SU-DHL-6 (cell line): ENCODE data around the gene GPR26.

Experiments used
- H2AFZ ChIP-seq: fragments of 200-600 bp; sonication (generic); 2 replicates; pipeline ENCODE4 v1.6.1; 2014; ENCODE audit warnings: low read depth, mild to moderate bottlenecking, moderate library complexity, mixed read lengths, antibody characterized with exemption, low read length; ENCODE audit not compliant: severe bottlenecking
- H3F3A ChIP-seq: fragments of 200-600 bp; shearing (Covaris generic); 2 replicates; pipeline ENCODE4 v1.6.0; 2016; ENCODE audit warnings: antibody characterized with exemption, mild to moderate bottlenecking; ENCODE audit not compliant: insufficient read depth
- H3K27ac ChIP-seq: fragments of 200-600 bp; sonication (generic); 2 replicates; pipeline ENCODE4 v1.5.1; 2016; ENCODE audit warnings: low read depth, mild to moderate bottlenecking, low read length, moderate library complexity, mixed read lengths
- H3K27me3 ChIP-seq: fragments of 200-600 bp; sonication (generic), shearing (Covaris generic); 2 replicates; pipeline ENCODE4 v1.6.0; 2014; ENCODE audit warnings: mild to moderate bottlenecking, low read length
- H3K36me3 ChIP-seq: fragments of 200-600 bp; sonication (generic); 2 replicates; pipeline ENCODE4 v1.6.1; 2014; ENCODE audit warnings: mild to moderate bottlenecking, low read length, mixed read lengths
- H3K4me2 ChIP-seq: fragments of 300-600, 200-600 bp; shearing (Covaris generic), sonication (generic); 2 replicates; pipeline ENCODE4 v1.6.0; 2014; ENCODE audit warnings: low read length, low read depth, mild to moderate bottlenecking; ENCODE audit not compliant: poor library complexity, severe bottlenecking
- H3K4me3 ChIP-seq: fragments of 200-600 bp; sonication (generic); 2 replicates; pipeline ENCODE4 v1.5.1; 2014; ENCODE audit warnings: antibody characterized with exemption, low read length, mild to moderate bottlenecking, mixed read lengths; ENCODE audit not compliant: insufficient read depth, poor library complexity, severe bottlenecking
- H3K79me2 ChIP-seq: fragments of 200-600 bp; sonication (generic); 2 replicates; pipeline ENCODE4 v1.6.1; 2014; ENCODE audit warnings: mild to moderate bottlenecking, low read length, moderate library complexity; ENCODE audit not compliant: insufficient read depth
- H3K9ac ChIP-seq: fragments of 200-600 bp; sonication (generic); 2 replicates; pipeline ENCODE4 v1.7.0; 2014; ENCODE audit warnings: mild to moderate bottlenecking, low read length
- H3K9me2 ChIP-seq: fragments of 200-600 bp; sonication (generic); replicated peaks from 2 replicates; pipeline ENCODE4 v1.6.1; 2014; ENCODE audit warnings: low read length; ENCODE audit not compliant: insufficient read depth
- H3K9me3 ChIP-seq: fragments of 200-600 bp; sonication (generic); 2 replicates; pipeline ENCODE4 v1.6.1; 2014; ENCODE audit warnings: low read length, mixed read lengths; ENCODE audit not compliant: insufficient read depth
- H4K20me1 ChIP-seq: fragments of 200-600 bp; sonication (generic); 2 replicates; pipeline ENCODE4 v1.6.1; 2014; ENCODE audit warnings: low read depth, mild to moderate bottlenecking, antibody characterized with exemption, low read length, moderate library complexity, mixed read lengths
- CTCF ChIP-seq: fragments of 200-600 bp; sonication (generic); IDR thresholded peaks from one replicate; pipeline ENCODE4 v1.5.1; 2017; ENCODE audit warnings: antibody characterized with exemption, mild to moderate bottlenecking, low read length, moderate library complexity; ENCODE audit not compliant: insufficient read depth, poor library complexity, severe bottlenecking
- EZH2phosphoT487 ChIP-seq: fragments of 200-600 bp; sonication (generic), shearing (Covaris generic); conservative IDR thresholded peaks from 2 replicates; pipeline ENCODE4 v1.6.1; 2018; ENCODE audit warnings: mild to moderate bottlenecking, antibody characterized with exemption, low read length, moderate library complexity, mixed read lengths

The GPR26 gene

GRCh38 chr10:123674741-123675140 is 8.6 kb downstream of the GPR26 start:
- Histone ChIP-seq H3F3A (no peaks in the 10 kb centered on the region), H3K79me2 (no peaks in the 10 kb centered on the region), H3K36me3 (no peaks in the 10 kb centered on the region), H3K9me2 (no peaks in the 10 kb centered on the region), H3K9ac (no peak overlapping the region), H4K20me1 (no peaks in the 10 kb centered on the region), H3K4me2 (no peak overlapping the region), H3K9me3 (no peaks in the 10 kb centered on the region), H3K4me3 (no peak overlapping the region), H3K27ac (no peak overlapping the region), H3K27me3 (no peaks in the 10 kb centered on the region), H2AFZ (no peak overlapping the region)
- TF ChIP-seq CTCF (no peak), EZH2phosphoT487 (no peak)

- Histone ChIP-seq H3K4me3 (no peak overlapping the region), H3K9me3 (no peaks in the 10 kb centered on the region), H2AFZ (no peak overlapping the region), H3K4me2 (no peak overlapping the region), H3K9me2 (no peaks in the 10 kb centered on the region), H3F3A (no peaks in the 10 kb centered on the region), H3K9ac (no peak overlapping the region), H3K27ac (no peak overlapping the region), H3K79me2 (no peaks in the 10 kb centered on the region), H3K36me3 (no peaks in the 10 kb centered on the region), H3K27me3 (no peaks in the 10 kb centered on the region), H4K20me1 (no peaks in the 10 kb centered on the region)
- TF ChIP-seq CTCF = no peak
Measured at GRCh38 chr10:123675811-123676210, 9.7 kb downstream of the GPR26 start.

GRCh38 chr10:123677556-123677955 is 11.4 kb downstream of the GPR26 start:
- no peak overlapping the region for H3K9ac ChIP-seq
- no peaks in the 10 kb centered on the region for H3K36me3 ChIP-seq
- no peaks in the 10 kb centered on the region for H4K20me1 ChIP-seq
- no peak for TF ChIP-seq EZH2phosphoT487
- no peak for TF ChIP-seq CTCF
- H3K9me3 ChIP-seq = no peaks in the 10 kb centered on the region
- H3K4me2 ChIP-seq = no peak overlapping the region
- no peaks in the 10 kb centered on the region for H3K79me2 ChIP-seq
- no peaks in the 10 kb centered on the region for H3K27me3 ChIP-seq
- no peaks in the 10 kb centered on the region for H3F3A ChIP-seq
- H2AFZ ChIP-seq = no peak overlapping the region
- H3K9me2 ChIP-seq = no peaks in the 10 kb centered on the region
- H3K27ac ChIP-seq = no peak overlapping the region
- no peak overlapping the region for H3K4me3 ChIP-seq

- Histone ChIP-seq H3K79me2 (no peaks in the 10 kb centered on the region), H3K27me3 (no peaks in the 10 kb centered on the region), H3F3A (no peaks in the 10 kb centered on the region), H3K4me3 (no peak overlapping the region), H3K27ac (no peak overlapping the region), H3K9me2 (no peaks in the 10 kb centered on the region), H3K9ac (no peak overlapping the region), H2AFZ (no peak overlapping the region), H3K9me3 (no peaks in the 10 kb centered on the region), H3K4me2 (no peak overlapping the region), H4K20me1 (no peaks in the 10 kb centered on the region), H3K36me3 (no peaks in the 10 kb centered on the region)
- no peak for TF ChIP-seq EZH2phosphoT487
- TF ChIP-seq CTCF = no peak
Measured at GRCh38 chr10:123678376-123678775, 12.2 kb downstream of the GPR26 start.
